SH-SY5Y (cell line): Measurements from ENCODE around the gene NBEA.

Source experiments
- GATA2 ChIP-seq: IDR thresholded peaks from 2 replicates; pipeline ENCODE4 v1.6.1; 2011; ENCODE audit warnings: mild to moderate bottlenecking, low read depth, low read length
- GATA3 ChIP-seq: IDR thresholded peaks from 2 replicates; pipeline ENCODE4 v1.6.1; 2011; ENCODE audit warnings: low read depth, mild to moderate bottlenecking, low read length, moderate library complexity

GRCh38 chr13:35481777-35482176 is 539.7 kb downstream of the NBEA start:
- TF ChIP-seq GATA2 (no peak), GATA3 (no peak)
